Smooth muscle cell (in vitro differentiated cells): ENCODE measurements around the gene ZHX3. TPM values are rescaled to one million over a fixed set of nuclear protein-coding genes. Genes with fewer than 3 reads are reported as not detected.
A peak's percentile ranks its signal among the peaks of the same experiment; 100 is the strongest.

Experiments
- DNase-seq: peaks from one replicate; lab custom pipeline; 2025; ENCODE audit not compliant: unreplicated experiment; lab: John Stamatoyannopoulos, UW
- H2AFZ ChIP-seq: fragments of 200-600 bp; sonication (generic); 2 replicates; pipeline ENCODE4 v1.6.0; 2016; ENCODE audit warnings: antibody characterized with exemption, low read depth, mild to moderate bottlenecking
- H3F3A ChIP-seq: fragments of 200-600 bp; sonication (generic); 2 replicates; pipeline ENCODE4 v1.6.0; 2017; ENCODE audit warnings: antibody characterized with exemption, low read depth
- H3K27ac ChIP-seq: fragments of 200-600 bp; sonication (generic); 2 replicates; pipeline ENCODE4 v1.5.1; 2016; ENCODE audit warnings: low read depth, mild to moderate bottlenecking
- H3K27me3 ChIP-seq: fragments of 200-600 bp; sonication (generic); 2 replicates; pipeline ENCODE4 v1.6.1; 2016; ENCODE audit warnings: low read depth, mild to moderate bottlenecking
- H3K36me3 ChIP-seq: fragments of 200-600 bp; sonication (generic); 2 replicates; pipeline ENCODE4 v1.5.1; 2016; ENCODE audit warnings: low read depth
- H3K4me1 ChIP-seq: fragments of 200-600 bp; sonication (generic); 2 replicates; pipeline ENCODE4 v1.5.1; 2016; ENCODE audit warnings: low read depth
- H3K4me2 ChIP-seq: fragments of 200-600 bp; sonication (generic); 2 replicates; pipeline ENCODE4 v1.6.0; 2016; ENCODE audit warnings: mild to moderate bottlenecking
- H3K4me3 ChIP-seq: fragments of 200-600 bp; sonication (generic); 2 replicates; pipeline ENCODE4 v1.5.1; 2016; ENCODE audit warnings: mild to moderate bottlenecking
- H3K79me2 ChIP-seq: fragments of 200-600 bp; sonication (generic); 2 replicates; pipeline ENCODE4 v1.6.0; 2016; ENCODE audit warnings: low read depth, mild to moderate bottlenecking
- H3K9ac ChIP-seq: fragments of 200-600 bp; sonication (generic); 2 replicates; pipeline ENCODE4 v1.6.0; 2016; ENCODE audit warnings: low read depth
- H3K9me3 ChIP-seq: fragments of 200-600 bp; sonication (generic); replicated peaks from 2 replicates; pipeline ENCODE4 v1.5.1; 2016; ENCODE audit warnings: low read depth
- H4K20me1 ChIP-seq: fragments of 200-600 bp; sonication (generic); 2 replicates; pipeline ENCODE4 v1.6.0; 2016; ENCODE audit warnings: low read depth
- CTCF ChIP-seq: fragments of 200-600 bp; sonication (generic); IDR thresholded peaks from 2 replicates; pipeline ENCODE4 v1.5.1; 2017; ENCODE audit warnings: borderline replicate concordance, mild to moderate bottlenecking, antibody characterized with exemption; ENCODE audit not compliant: insufficient read depth, poor library complexity, severe bottlenecking
- WGBS: methylation state at CpG from one replicate; pipeline ENCODE4 v1.1.7; 2016; ENCODE audit warnings: low lambda C conversion rate; 5-methylcytosine and 5-hydroxymethylcytosine counted together
- polyA plus RNA-seq: library from polyadenylated mRNA; unstranded; fragments of >200 nt; fragmentation: Nextera tagmentation; extraction: Ambion mirVana; gene quantifications from 2 replicates; pipeline ENCODE4 v1.2.1, GENCODE V29; 2016
- total RNA-seq: library from RNA; depleted of rRNA; stranded (reverse); fragments of >200 nt; gene quantifications from 2 replicates; pipeline ENCODE4 v1.2.3, GENCODE V29; 2014

Gene ZHX3
- total and polyA plus RNA-seq, 2 experiments from 2014 or later, result 10.1 to 17.1 TPM

- Histone ChIP-seq H2AFZ (no peak overlapping the region), H4K20me1 (no peaks in the 10 kb centered on the region), H3K9ac (no peak overlapping the region), H3K9me3 (no peaks in the 10 kb centered on the region), H3F3A (no peaks in the 10 kb centered on the region), H3K4me1 (peaks cover 6% of the 10 kb centered on the region), H3K27me3 (peaks cover 39% of the 10 kb centered on the region), H3K4me3 (peak overlapping the region; percentile 38), H3K4me2 (peak overlapping the region; percentile 84), H3K27ac (no peak overlapping the region), H3K79me2 (no peaks in the 10 kb centered on the region), H3K36me3 (no peaks in the 10 kb centered on the region)
- TF ChIP-seq CTCF, result no peak
- no peak for DNase-seq
- WGBS, result 18% methylated on average over 28 of the region's 76 CpGs
These were observed 48.4 kb upstream of the ZHX3 start for GRCh38 chr20:41365777-41366545.

- DNase-seq, result no peak
- H3F3A ChIP-seq, result no peaks in the 10 kb centered on the region
- peaks cover 6% of the 10 kb centered on the region for H3K4me1 ChIP-seq
- no peak overlapping the region for H3K9ac ChIP-seq
- no peak for TF ChIP-seq CTCF
- no peak overlapping the region for H2AFZ ChIP-seq
- peaks cover 39% of the 10 kb centered on the region for H3K27me3 ChIP-seq
- peak overlapping the region; percentile 84 for H3K4me2 ChIP-seq
- no peak overlapping the region for H3K27ac ChIP-seq
- no peaks in the 10 kb centered on the region for H3K79me2 ChIP-seq
- no peaks in the 10 kb centered on the region for H3K36me3 ChIP-seq
- peak overlapping the region; percentile 38 for H3K4me3 ChIP-seq
- 92% methylated on average over 19 of the region's 19 CpGs for WGBS
- no peaks in the 10 kb centered on the region for H3K9me3 ChIP-seq
- no peaks in the 10 kb centered on the region for H4K20me1 ChIP-seq
These were observed 47.6 kb upstream of the ZHX3 start for GRCh38 chr20:41364967-41365765.

GRCh38 chr20:41364236-41364855 lies 46.8 kb upstream of the ZHX3 start:
- WGBS, result 90% methylated on average over 13 of the region's 13 CpGs
- Histone ChIP-seq H3K4me1 (peaks cover 6% of the 10 kb centered on the region), H3K27me3 (peaks cover 39% of the 10 kb centered on the region), H3K36me3 (no peaks in the 10 kb centered on the region), H4K20me1 (no peaks in the 10 kb centered on the region), H3K4me3 (no peak overlapping the region), H3K9ac (no peak overlapping the region), H3F3A (no peaks in the 10 kb centered on the region), H3K27ac (no peak overlapping the region), H3K9me3 (no peaks in the 10 kb centered on the region), H3K79me2 (no peaks in the 10 kb centered on the region), H3K4me2 (no peak overlapping the region), H2AFZ (no peak overlapping the region)
- DNase-seq, result no peak
- no peak for TF ChIP-seq CTCF
